ENCODE results near the gene PSG2. TPM values are rescaled to one million over a fixed set of nuclear protein-coding genes. Genes with fewer than 3 reads are reported as not detected.
"Not testable (repeated sequence)": the region's sequence is repeated elsewhere in the genome, so short reads cannot be mapped to it uniquely, and the experiment has no call there.

Gene PSG2
- total and polyA plus RNA-seq, 2 experiments from 2014 or later = not detected

DNA sequence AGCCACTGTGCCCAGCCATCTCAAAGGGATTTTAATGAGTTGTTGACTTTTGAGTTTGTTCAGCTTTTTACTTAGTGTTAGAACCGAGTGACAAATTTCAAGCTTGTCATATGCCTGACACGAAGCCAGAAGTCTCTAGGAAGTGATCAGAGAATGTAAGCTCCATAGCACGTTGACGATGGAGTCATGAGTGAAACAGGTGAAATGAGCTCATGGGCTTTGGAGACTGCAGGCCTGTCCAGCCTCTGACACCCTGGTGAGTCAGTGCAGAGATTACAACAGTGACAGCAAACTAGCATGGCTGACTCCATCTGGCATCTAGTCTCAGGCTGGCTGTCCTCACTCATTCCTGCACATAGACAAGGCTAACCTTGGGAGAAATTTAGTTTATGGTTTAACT lies 60.9 kb downstream of the PSG2 start:
- not testable (repeated sequence) for H2AFZ ChIP-seq; H3K4me2 ChIP-seq; DNase-seq (ENCODE audit: low spot score); H3K9me3 ChIP-seq (ENCODE audit: low read depth); H3K36me3 ChIP-seq (replicated peaks; ENCODE audit: insufficient read depth, low read depth); H3K4me1 ChIP-seq (ENCODE audit: insufficient read depth); H3K9me2 ChIP-seq (replicated peaks; ENCODE audit: insufficient read depth); H3K4me3 ChIP-seq; H3K79me2 ChIP-seq; H4K20me1 ChIP-seq (ENCODE audit: insufficient read depth, poor library complexity, severe bottlenecking); H3K27ac ChIP-seq; H3K27me3 ChIP-seq
- 53% methylated on average over 4 of the region's 4 CpGs for WGBS (ENCODE audit: low lambda C conversion rate, missing lambda C conversion rate)

GRCh38 chr19:43019588-43019987 lies 62.9 kb downstream of the PSG2 start:
- not testable (repeated sequence) for H3K9me3 ChIP-seq (ENCODE audit: low read depth); H3K27me3 ChIP-seq; H3K36me3 ChIP-seq (replicated peaks; ENCODE audit: insufficient read depth, low read depth)

More at GRCh38 chr19:43019588-43019987, 62.9 kb downstream of the PSG2 start:
- DNase-seq (ENCODE audit: low spot score); H3K4me1 ChIP-seq (ENCODE audit: insufficient read depth); H3K79me2 ChIP-seq; H3K4me2 ChIP-seq; H2AFZ ChIP-seq; H4K20me1 ChIP-seq (ENCODE audit: insufficient read depth, poor library complexity, severe bottlenecking); H3K9me2 ChIP-seq (replicated peaks; ENCODE audit: insufficient read depth); H3K27ac ChIP-seq; H3K4me3 ChIP-seq: not testable (repeated sequence)

Other genes starting within 250 kb of the PSG2 start
- gene PSG1, start 203.0 kb downstream of the PSG2 start, total RNA-seq = 0.07 TPM in 1 of 2 replicates, not detected in the other
- not detected in 2 replicates for gene PSG1, start 203.0 kb downstream of the PSG2 start, polyA plus RNA-seq
- gene PSG6, start 164.8 kb downstream of the PSG2 start, total RNA-seq = not detected in 2 replicates
- gene PSG6, start 164.8 kb downstream of the PSG2 start, polyA plus RNA-seq = not detected in 2 replicates
- gene PSG7, start 145.5 kb downstream of the PSG2 start, total RNA-seq = not detected in 2 replicates
- not detected in 2 replicates for gene PSG7, start 145.5 kb downstream of the PSG2 start, polyA plus RNA-seq
- not detected in 2 replicates for gene PSG11, start 56.2 kb downstream of the PSG2 start, total RNA-seq
- not detected in 2 replicates for gene PSG11, start 56.2 kb downstream of the PSG2 start, polyA plus RNA-seq
- gene PSG5, start 103.8 kb upstream of the PSG2 start, total RNA-seq = 0.27 and 0.60 TPM in 2 replicates
- 0.23 TPM in 1 of 2 replicates, not detected in the other for gene PSG5, start 103.8 kb upstream of the PSG2 start, polyA plus RNA-seq
- not detected in 2 replicates for gene PSG4, start 122.9 kb upstream of the PSG2 start, total RNA-seq
- not detected in 2 replicates for gene PSG4, start 122.9 kb upstream of the PSG2 start, polyA plus RNA-seq
- gene PSG9, start 186.8 kb upstream of the PSG2 start, total RNA-seq = 0.17 TPM in 1 of 2 replicates, not detected in the other
- not detected in 2 replicates for gene PSG9, start 186.8 kb upstream of the PSG2 start, polyA plus RNA-seq

All from hepatocyte (in vitro differentiated cells).